Right atrium auricular region (tissue), 2 donors: ENCODE measurements around the gene RNF103. TPM values are rescaled to one million over a fixed set of nuclear protein-coding genes. Genes with fewer than 3 reads are reported as not detected.
A peak's percentile ranks its signal among the peaks of the same experiment; 100 is the strongest.

Source experiments
- DNase-seq: peaks from one replicate; pipeline ENCODE4 v3.0.0-alpha.2; 2019; ENCODE audit warnings: low spot score
- H3K27ac ChIP-seq, 2 donors: fragments of 200-600 bp; sonication (generic); 1 replicate in 1 of 2; 2 replicates in 1 of 2; pipeline ENCODE4 v1.5.1; 2016 to 2019
- H3K27me3 ChIP-seq, 2 donors: fragments of 200-600 bp; sonication (generic); one replicate each; pipeline versions ENCODE4 v1.5.1 to v1.6.0; 2017 to 2019
- H3K36me3 ChIP-seq: fragments of 200-600 bp; sonication (generic); one replicate; pipeline ENCODE4 v1.5.1; 2016
- H3K4me1 ChIP-seq, 2 donors: fragments of 200-600 bp; sonication (generic); one replicate each; pipeline versions ENCODE4 v1.5.1 to v1.6.0; 2017 to 2019
- H3K4me3 ChIP-seq, 2 donors: fragments of 200-600 bp; sonication (generic); 1 replicate in 1 of 2; 2 replicates in 1 of 2; pipeline ENCODE4 v1.5.1; 2017 to 2019; ENCODE audit warnings: mild to moderate bottlenecking in 1 of 2, moderate library complexity in 1 of 2
- H3K9me3 ChIP-seq, 2 donors: fragments of 200-600 bp; sonication (generic); one replicate each; pipeline ENCODE4 v1.5.1; 2019
- CTCF ChIP-seq, 2 donors: fragments of 200-600 bp; sonication (generic); IDR thresholded peaks; one replicate each; pipeline ENCODE4 v1.5.1; 2019; ENCODE audit warnings: antibody characterized with exemption in 2 of 2
- total RNA-seq, 2 donors: library from RNA; depleted of rRNA; stranded (reverse); fragments of >200 nt; gene quantifications; one replicate each; pipeline ENCODE4 v1.1.0, GENCODE V29; 2016

Gene RNF103
- total RNA-seq, 2 donors from 2014 or later, result 45.3 to 61.6 TPM

GRCh38 chr2:86616502-86616901 lies 7.2 kb downstream of the RNF103 start:
- Histone ChIP-seq H3K27ac (no peak overlapping the region), H3K4me3 (no peak overlapping the region), H3K9me3 (no peaks in the 10 kb centered on the region), H3K4me1 (peaks cover 0 to 44% of the 10 kb centered on the region in 2 donors), H3K27me3 (no peaks in the 10 kb centered on the region), H3K36me3 (peaks cover 45% of the 10 kb centered on the region)
- DNase-seq, result no peak
- TF ChIP-seq CTCF (IDR thresholded peaks at IDR 0.05), result no peak

- no peak overlapping the region for H3K4me3 ChIP-seq
- no peak for TF ChIP-seq CTCF (IDR thresholded peaks at IDR 0.05)
- peaks cover 0 to 38% of the 10 kb centered on the region in 2 donors for H3K4me1 ChIP-seq
- no peaks in the 10 kb centered on the region for H3K9me3 ChIP-seq
- peaks cover 54% of the 10 kb centered on the region for H3K36me3 ChIP-seq
- no peak for DNase-seq
- H3K27ac ChIP-seq, result no peak overlapping the region
- no peaks in the 10 kb centered on the region for H3K27me3 ChIP-seq
These were observed 8.1 kb downstream of the RNF103 start for GRCh38 chr2:86615596-86615995.

GRCh38 chr2:86613515-86613914 lies 10.2 kb downstream of the RNF103 start:
- Histone ChIP-seq H3K4me3 (no peak overlapping the region), H3K9me3 (no peaks in the 10 kb centered on the region), H3K4me1 (peaks cover 0 to 21% of the 10 kb centered on the region in 2 donors), H3K36me3 (peaks cover 53% of the 10 kb centered on the region), H3K27me3 (no peaks in the 10 kb centered on the region), H3K27ac (no peak overlapping the region)
- DNase-seq, result no peak
- TF ChIP-seq CTCF (IDR thresholded peaks at IDR 0.05), result no peak

- no peak for DNase-seq
- no peak for TF ChIP-seq CTCF (IDR thresholded peaks at IDR 0.05)
- peaks cover 51% of the 10 kb centered on the region for H3K36me3 ChIP-seq
- H3K4me3 ChIP-seq, result no peak overlapping the region
- no peaks in the 10 kb centered on the region for H3K9me3 ChIP-seq
- no peaks in the 10 kb centered on the region for H3K27me3 ChIP-seq
- H3K27ac ChIP-seq, result no peak overlapping the region
- peaks cover 0 to 4% of the 10 kb centered on the region in 2 donors for H3K4me1 ChIP-seq
These were observed 12.8 kb downstream of the RNF103 start for GRCh38 chr2:86610871-86611270.

GRCh38 chr2:86608832-86609410 lies 14.7 kb downstream of the RNF103 start:
- Histone ChIP-seq H3K9me3 (no peaks in the 10 kb centered on the region), H3K4me1 (peaks cover 0 to 4% of the 10 kb centered on the region in 2 donors), H3K4me3 (no peak overlapping the region), H3K36me3 (peaks cover 65% of the 10 kb centered on the region), H3K27me3 (no peaks in the 10 kb centered on the region), H3K27ac (peak overlapping the region in 1 of 2 donors; percentile 2)
- TF ChIP-seq CTCF (IDR thresholded peaks at IDR 0.05), result no peak
- DNase-seq, result no peak

- Histone ChIP-seq H3K36me3 (peaks cover 38% of the 10 kb centered on the region), H3K9me3 (no peaks in the 10 kb centered on the region), H3K27me3 (no peaks in the 10 kb centered on the region), H3K27ac (no peak overlapping the region), H3K4me1 (no peaks in the 10 kb centered on the region), H3K4me3 (no peak overlapping the region)
- DNase-seq, result no peak
- TF ChIP-seq CTCF (IDR thresholded peaks at IDR 0.05), result no peak
These were observed 19.8 kb downstream of the RNF103 start for GRCh38 chr2:86603905-86604304.
